SH-SY5Y (cell line): ENCODE data around the gene MRPL34.

Experiments used
- GATA2 ChIP-seq: IDR thresholded peaks from 2 replicates; pipeline ENCODE4 v1.6.1; 2011; ENCODE audit warnings: mild to moderate bottlenecking, low read depth, low read length
- GATA3 ChIP-seq: IDR thresholded peaks from 2 replicates; pipeline ENCODE4 v1.6.1; 2011; ENCODE audit warnings: low read depth, mild to moderate bottlenecking, low read length, moderate library complexity

MRPL34 gene

DNA sequence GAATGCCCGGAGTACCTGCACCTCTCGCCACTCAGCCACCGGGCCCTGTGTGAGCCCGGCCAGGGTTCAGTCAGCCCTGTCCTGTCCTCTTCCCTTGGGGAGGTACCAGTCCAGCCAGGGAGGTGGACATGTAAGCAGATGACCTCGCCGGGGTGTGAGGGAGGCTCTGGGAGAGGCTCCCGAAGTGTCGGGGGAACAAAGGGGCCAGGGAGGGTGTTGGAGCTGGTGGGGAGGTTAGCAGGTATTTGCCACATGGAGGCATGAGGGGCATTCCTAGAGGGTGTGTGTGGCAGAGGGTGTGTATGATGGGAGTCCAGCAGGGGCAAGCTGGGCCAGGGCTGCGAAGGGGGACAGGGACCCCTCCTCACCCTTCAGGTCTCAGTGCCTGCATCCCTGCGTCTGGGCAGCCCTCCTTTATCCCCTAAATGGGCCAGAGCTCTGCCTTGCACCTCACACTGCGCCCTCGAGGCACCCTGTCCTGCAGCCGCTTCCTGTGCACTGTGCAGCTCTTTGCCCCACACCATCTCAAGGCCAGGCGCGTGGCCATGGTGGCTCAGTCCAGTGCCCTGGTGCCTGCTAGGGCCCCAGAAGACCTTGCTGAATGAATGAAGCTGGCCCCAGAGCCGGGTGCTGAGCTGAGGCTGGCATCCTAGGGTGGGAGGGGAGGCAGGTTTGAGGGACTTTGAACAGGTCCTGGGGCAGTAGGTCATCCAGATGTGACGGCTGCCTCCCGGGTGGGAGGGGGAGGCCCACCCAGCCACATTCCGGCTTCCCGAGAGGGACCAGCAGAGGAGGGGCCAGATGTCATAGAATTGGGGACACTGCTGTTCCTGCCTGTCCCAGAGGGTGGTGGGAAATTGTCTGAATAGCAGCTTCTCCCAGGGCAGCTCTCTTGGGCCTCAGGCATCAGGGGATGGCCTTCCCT lies 6.8 kb downstream of the MRPL34 start:
- TF ChIP-seq GATA2: no peak
- no peak for TF ChIP-seq GATA3

DNA sequence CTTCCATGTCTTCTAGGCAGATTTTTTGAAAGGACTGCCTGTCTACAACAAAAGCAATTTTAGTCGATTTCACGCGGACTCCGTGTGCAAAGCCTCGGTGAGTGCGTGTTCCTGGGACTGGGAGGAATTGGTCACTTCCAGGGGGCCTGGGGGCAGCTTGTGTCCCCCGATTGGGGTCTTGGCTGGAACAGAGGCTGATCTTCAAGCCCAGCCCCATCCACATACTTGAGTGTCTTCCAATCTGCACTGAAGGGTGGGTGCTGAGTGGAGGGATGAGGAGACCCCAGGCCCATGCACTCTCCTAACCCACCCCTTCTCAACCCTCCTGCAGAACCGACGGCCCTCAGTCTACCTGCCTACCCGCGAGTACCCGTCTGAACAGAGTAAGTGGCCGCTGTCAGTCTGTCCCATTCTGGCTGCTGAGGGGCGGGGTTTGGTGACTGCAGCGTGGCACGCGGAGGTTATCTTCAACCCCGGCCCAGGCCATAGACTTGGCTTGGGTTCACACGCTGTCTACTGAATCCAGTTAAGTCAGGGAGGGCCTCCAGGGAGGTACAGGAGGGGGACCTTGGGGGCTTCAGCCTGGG lies 8.4 kb downstream of the MRPL34 start:
- TF ChIP-seq GATA3 (no peak), GATA2 (no peak)

DNA sequence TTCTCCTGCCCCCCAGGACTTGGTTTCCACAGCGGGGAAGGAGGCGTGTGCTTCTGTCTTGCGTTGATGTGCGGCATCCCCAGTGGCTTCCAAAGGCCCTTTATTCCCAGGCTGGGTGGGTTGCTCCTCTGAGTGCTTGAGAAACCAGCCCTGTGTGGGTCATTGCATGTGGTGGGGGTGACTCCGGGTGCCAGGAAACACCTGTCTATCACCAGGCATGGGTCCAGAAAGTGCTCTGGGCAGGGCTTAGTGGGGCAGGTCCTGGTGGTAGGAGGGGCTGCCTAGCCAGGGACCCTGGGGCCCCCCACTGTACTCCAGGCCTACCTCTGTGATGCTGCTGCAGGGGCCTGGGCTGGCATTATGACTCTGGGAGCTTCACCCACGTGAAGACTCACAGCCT lies 13.3 kb downstream of the MRPL34 start:
- no peak for TF ChIP-seq GATA3
- TF ChIP-seq GATA2: no peak

DNA sequence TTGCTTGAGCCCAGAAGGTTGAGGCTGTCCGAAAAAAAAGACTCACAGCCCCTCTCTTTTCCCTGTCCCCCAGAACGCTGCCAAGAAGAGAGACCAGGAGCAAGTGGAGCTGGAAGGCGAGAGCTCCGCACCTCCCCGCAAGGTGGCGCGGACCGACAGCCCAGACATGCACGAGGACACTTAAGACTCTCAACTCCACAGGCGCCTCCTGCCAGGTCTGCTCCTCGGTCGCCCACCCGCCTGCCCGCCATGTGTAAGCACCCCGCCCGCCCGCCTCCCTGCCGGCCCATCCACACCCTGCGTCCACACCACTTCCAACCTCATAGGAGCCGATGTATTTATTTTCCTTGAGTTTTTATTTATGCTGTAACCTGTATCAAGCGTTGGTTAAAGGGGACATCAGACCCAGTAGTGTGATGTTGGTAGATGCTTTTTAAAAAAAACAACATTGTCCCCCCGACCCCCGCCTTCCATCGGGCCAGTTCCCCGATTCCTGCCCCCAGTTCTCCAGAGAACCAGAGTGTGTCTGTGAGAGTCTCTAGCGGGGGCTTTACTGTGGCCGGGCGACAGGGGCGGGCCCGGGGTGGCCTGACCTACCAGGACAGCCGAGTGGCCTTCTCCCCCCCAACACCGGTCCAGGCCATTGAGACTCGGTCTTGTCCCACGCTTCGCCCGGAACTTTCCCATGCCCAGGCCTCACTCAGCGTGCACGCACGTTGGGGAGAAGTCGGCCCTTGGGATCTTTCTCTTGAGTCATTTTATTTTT lies 14.0 kb downstream of the MRPL34 start:
- TF ChIP-seq GATA3: no peak
- TF ChIP-seq GATA2: no peak

DNA sequence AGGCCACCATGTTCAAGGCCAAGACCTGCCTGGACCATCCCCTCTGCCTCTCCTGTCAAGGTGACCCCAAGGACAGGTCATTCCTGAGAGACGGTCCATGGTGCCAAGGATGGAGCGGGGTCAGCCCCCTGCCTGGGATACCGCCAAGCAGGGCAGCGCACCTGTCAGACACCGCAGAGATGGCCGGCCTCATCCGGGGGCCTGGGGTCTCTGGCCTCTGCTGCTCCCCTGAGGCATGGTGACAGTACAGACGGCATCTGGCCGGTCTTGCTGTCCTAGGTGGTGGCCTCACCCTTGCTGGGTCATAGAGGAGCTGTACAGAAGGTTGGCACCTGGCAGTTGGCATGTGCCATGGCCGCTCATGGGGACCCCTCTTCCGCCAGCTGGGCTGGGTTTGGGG lies 14.8 kb downstream of the MRPL34 start:
- TF ChIP-seq GATA2 (no peak), GATA3 (no peak)

DNA sequence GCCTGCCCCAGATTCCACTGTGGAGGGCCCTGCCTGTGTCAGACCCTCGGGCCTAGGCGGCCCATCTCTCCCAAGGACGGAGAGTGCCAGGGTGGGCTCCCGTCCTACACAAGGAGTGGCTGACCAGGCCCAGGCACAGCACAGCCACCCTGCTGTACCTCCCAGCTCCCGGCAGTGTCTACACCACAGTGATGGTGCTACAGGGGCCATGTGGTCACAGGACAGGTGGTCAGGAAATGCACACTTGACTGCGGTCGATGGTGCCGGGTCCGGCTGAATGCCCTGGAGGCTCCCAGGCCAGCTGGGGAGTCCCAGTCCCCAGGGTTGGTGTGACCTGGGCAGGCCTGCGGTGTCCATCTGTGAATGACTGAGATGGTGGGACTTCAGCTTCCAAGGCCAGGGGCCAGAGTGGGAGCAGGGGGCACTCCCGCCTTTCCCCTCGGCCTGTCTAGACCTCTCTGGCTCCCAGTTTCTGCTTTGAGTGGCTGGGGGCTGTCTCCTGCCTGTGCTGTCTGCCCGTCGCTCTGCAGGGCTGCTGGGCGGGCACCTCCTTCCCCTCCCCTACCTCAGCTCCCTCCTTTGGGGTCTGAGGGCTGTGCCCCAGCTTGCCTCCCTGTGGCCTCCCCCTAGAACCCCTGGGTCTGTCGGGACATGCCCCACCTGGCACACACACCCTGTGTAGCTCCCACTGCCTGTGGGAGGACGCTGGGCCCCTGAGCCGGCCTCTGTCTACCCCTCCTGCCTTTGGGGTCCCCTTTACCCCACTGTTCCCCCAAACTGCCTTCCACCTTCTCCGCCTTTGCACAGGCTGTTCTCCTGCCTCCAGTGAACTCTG lies 16.2 kb downstream of the MRPL34 start:
- TF ChIP-seq GATA3: no peak

DNA sequence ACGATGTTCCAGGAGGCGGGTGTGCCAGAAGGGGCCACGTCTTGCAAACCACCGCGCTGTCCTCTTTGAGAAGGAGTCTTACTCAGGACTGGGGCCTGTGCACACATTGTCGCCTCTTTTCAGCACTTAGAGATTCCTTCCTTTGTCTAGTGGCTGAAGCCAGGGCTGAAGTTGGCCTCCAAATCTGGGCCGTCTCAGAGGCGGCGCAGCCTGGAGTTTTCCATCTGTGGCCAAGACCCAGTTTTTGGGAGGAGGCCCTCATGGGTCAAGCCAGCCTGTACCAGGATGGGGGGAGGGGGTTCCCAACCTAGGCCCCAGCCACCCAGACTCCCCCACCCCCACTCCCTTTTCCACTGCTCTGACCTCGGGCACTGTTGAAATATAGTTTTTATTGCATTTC lies 17.2 kb downstream of the MRPL34 start:
- TF ChIP-seq GATA2 (no peak), GATA3 (no peak)

DNA sequence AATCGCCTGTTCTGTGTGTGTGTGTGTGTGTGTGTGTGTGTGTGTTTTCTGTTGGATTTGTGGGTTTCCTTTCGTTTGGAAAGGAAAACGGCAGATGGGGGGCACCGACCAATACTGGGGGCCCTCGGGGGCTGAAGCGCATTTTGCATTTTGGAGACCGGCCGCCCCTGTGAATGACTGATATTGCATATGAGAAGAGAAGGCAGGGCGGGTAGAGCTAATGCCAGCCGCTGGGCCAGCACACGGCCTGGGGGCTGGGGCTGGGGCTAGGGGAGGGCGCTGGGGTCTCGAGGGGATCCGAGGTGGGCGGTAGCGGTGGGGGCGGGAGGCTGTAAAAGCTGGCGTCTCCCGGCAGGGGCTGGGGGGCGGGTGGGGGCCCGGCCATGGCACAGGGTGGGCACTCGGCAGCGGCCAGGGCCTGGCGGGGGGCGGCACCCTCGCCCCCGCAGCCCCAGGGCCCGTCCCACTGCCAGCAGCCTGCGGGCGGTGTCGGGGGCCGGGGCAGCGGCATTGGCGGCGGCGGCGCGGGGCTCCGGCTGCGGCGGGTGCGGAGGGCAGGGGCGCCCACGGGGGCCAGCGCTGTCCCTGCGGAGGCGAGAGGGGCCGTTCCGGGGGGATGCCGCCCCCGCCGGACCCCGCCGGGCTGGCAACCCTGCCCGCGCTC lies 17.8 kb downstream of the MRPL34 start:
- no peak for TF ChIP-seq GATA2
- TF ChIP-seq GATA3: no peak

DNA sequence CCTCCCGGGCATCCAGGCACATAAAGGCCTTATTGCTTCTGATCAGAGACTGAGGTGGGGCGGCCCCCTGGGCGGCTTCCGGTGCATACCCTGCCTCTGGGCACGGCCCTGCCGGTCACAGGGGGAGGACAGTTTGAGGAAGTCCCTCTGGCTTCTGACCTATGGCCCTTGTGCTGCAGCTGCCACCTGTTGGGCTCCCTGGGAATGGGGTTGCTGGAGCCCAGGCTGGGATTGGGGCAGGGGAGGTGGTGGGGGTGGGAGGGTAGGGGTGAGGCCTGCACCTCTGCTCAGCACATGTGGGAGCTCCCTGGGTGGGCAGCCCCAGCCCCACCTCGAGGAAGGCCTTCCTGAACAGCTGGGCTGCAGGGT lies 18.3 kb downstream of the MRPL34 start:
- TF ChIP-seq GATA2: no peak
- no peak for TF ChIP-seq GATA3

DNA sequence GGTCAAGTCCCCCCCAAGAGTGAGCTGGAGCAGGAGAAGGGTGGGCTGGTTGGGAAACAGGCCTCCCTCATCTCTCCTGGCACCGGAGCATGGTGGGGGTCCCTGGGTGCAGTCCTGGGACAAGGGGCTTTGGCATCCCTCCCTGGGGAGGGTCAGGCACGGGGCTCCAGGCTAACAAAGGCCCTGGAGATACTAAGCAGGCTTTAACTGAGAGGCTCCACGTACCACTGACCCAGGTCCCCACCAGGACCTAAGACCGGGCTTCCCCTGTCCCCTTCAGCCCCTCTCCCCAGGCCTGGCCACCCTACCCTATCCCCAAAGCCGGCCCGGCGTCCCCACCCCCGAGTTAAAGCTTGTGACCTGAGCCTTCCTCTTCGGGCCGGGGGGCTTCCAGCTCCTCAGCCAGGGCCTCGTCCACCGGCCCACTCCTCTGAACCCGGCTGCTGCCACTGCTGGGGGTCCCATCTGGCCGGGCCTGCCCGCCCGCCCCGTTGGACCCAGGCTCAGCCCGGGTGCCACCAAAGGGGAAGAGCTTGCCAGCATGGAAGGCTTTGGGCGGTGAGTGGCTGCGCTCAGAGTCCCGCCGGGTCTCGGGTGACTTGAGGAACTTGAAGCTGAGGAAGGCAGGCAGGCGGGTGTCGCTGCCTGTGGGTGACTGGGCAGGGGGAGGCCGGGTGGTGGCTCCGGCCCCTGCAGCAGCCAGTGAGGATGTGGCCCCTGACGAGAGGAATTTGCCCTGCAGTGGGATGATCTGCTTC lies 18.9 kb downstream of the MRPL34 start:
- no peak for TF ChIP-seq GATA2
- TF ChIP-seq GATA3: no peak

DNA sequence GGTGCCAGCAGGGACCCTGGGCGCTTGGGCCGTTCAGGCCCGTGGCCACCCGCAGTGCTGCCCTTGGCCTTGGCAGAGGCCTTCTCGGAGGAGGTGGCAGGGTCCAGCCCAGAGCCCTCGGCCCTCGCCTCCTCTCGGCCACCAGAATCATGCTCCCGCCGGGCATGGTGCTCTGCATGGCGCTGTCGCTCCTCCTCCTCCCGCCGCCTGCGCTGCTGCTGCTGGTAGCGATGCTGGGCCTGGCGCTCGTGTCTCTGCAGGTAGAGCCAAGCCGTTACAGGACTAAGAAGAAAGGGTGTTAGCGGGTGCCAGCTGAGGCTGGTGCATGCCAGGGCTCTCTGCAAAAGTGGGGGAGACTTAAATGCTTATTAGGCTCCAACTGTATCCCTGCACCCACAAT lies 19.5 kb downstream of the MRPL34 start:
- no peak for TF ChIP-seq GATA2

DNA sequence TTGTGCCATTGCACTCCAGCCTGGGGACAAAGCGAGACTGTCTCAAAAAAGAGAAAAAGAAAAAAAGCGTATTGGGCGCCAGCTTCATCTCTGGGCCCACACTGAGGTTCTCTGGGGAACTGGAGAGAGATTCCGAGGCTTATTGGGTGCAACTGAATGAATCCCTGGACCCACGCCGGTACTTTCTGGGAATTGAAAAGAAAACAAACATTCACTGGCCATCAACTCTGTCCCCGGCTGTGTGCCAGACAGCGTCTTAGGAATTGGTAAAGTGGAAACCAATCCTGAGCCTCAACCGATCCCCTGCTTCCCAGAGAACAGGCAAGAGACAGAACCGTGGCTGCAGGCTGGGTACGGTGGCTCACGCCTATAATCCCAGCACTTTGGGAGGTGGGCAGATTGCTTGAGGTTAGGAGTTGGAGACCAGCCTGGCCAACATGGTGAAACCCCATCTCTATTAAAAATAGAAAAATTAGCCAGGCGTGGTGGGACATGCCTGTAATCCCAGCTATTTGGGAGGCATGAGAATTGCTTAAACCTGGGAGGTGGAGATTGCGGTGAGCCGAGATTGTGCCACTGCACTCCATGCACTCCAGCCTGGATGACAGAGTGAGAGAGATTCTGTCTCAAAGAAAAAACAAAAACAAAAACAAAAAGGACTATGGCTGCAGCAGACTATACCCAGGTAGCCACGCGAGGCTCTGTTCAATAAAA lies 20.4 kb downstream of the MRPL34 start:
- TF ChIP-seq GATA3 (no peak), GATA2 (no peak)
